ENCODE results near the gene OLA1.
A peak's percentile ranks its signal among the peaks of the same experiment; 100 is the strongest.

Gene OLA1

DNA sequence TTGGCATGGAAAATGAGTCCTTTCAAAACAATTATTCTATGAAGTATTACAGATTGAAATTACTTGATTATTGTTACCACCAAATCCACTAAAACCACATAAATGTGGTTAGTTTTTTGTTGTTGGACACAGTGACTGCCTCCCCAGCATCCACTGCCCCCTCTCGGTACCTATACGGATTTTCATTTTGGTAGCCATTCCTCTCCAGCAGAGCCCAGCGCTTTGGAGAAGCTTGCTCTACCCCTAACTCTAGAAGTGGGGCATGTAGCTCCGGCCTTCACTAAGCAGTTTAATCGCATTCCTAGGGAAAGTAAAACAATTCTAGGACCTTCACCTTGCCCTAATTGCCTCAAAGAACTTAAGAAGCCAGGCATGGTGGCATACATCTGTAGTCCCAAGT lies 24.2 kb downstream of the OLA1 start:
- DNase-seq, result no peak

DNA sequence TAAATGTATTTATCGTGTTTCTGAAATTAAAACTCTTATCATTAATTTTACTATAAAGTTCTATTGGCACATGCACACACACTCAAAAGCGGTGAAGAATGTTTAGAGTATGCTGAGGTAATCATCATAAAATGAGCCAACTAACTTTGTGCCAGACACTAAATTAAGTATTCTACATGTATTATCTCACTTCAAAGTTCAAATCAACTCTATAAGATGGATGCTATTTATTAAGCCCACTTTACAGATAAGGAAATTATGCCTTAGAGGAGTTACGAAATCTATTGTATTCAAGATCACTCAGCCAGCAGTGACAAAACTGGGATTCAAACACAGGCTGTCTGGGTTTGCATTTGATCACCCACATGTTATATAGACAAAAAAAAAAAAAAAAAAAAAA lies 24.9 kb downstream of the OLA1 start:
- DNase-seq, result no peak

DNA sequence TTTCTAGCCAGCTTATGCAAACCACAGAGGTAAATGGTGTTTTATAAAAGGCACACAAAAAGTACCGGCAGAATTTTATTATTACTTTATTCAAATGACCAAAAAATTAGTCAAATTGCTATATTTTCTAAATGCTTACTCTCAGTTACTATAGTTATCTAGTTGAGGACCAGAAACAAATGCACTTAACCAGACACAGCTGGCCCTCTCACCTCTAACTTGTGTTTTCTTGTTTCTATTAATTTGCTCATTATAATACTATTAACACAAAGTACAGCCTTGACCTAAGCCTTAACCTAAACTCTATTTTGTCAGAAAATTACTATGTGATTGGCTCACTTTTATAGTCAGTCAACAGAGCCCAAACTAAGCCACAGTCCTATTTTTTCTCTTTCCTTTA lies 26.2 kb downstream of the OLA1 start:
- DNase-seq, result no peak

DNA sequence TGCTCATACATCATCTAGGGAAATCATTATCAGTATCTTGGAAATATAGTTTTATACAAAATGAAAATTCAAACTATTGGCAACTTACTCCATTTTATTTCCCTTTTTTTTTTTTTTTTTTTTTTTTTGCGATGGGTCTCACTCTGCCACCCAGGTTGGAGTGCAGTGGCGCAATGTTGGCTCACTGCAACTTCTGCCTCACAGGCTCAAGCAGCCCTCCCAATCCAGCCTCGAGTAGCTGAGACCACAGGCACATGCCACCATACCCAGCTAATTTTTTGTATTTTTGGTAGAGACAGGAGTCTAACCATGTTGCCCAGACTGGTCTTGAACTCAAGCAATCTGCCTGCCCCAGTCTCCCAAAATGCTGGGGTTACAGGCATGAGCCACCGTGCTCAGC lies 29.0 kb downstream of the OLA1 start:
- no peak for DNase-seq

DNA sequence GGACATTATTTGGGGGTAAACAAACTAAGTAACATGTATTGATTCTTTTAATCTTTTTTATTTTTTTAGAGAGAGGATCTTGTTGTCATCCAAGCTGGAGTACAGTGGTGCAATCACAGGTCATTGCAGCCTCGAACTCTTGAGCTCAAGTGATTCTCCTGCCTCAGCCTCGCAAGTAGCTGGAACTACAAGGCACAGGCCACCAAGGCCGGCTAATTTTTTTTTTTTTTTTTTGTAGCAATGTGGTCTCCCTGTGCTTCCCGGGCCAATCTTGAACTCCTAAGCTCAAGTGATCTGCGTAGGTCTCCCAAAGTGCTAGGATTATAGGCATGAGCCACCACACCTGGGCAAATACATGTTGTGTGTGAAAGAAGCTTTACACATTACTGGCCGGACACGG lies 29.6 kb downstream of the OLA1 start:
- DNase-seq, result no peak

DNA sequence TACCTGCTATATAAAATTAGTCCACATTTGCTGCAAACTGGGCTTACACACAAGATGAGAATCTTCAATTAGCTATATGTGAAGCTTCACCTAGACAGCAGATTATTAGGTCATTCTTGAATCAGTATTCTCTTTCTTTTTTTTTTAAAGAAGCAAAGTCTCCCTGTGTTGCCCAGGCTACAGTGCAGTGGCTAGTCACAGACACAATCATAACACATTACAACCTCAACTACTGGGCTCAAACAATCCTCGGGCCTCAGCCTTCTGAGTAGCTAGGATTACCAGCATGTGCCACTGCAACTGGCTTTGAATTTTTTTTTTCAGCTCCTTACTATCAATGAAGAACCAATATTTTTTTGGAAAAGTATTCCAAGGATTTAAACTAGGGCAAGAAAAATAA lies 30.5 kb downstream of the OLA1 start:
- no peak for DNase-seq

DNA sequence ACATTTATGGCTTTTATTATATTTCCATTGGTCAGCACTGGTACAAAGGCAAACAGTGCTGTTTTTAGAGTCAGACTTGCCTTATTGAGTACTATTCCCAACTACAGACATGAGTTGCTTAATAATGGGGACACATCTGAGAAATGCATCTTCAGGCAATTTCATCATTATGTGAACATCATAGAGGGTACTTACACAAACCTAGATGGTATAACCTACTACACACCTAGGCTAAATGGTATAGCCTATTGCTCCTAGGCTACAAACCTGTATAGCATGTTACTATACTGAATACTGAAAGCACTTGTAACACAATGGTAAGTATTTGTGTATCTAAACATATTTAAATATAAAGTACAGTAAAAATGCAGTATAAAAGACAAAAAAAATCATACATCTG lies 36.4 kb downstream of the OLA1 start:
- no peak for DNase-seq

DNA sequence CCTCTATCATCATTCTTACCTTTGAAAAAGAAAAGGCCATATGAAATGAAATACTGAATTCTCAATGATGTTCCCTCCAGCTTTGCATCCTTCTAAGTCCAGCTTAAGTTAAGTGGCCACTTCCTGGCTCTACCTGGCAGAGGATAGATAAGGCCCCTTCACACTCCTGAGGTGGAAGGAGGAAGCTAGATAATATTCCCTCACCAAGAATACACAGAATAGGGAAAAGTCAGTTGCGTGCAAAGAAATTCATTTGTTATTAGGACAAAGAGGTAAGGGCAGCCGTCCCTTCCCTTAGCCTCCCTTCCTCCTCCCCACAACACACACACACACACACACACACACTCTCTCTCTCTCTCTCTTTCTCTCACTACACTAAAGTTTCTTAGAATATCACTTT lies 37.5 kb downstream of the OLA1 start:
- no peak for DNase-seq

DNA sequence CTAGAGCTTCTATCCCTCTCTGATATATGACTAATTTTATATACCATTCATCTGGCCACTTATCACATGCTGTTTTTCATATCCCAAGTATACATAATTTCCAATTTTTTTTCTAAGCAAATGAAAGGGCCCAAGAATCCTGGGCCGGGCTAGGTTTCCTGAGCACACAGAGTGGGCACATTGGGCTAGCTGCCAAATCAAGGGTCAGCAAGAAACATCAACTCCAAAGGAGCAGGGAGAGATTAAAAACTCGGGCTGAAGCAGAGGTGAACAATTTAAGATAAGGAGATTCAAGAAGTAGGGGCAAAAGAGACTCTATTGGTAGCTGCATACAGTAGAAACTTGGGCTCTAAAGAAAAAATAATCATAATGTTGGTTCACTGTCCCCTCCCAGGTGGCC lies 39.0 kb downstream of the OLA1 start:
- DNase-seq, result no peak

DNA sequence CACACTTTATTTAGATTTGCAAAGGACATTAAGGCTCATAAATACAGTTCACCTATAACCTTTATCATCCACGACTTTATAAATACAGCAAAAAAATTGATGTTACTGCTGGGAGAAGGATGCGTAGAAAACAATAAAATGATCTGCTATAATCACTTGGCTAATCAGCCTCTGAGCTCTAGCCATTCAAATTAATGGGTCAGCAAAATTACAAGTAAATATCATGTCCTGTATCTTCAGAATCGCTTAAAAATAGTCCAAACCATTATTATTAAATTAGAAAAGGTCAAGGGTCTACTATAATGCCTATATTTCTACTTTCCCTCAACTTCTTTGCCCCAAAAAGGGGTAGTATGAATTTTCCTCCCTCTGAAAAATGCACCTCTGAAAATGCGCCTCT lies 40.3 kb downstream of the OLA1 start:
- no peak for DNase-seq

DNA sequence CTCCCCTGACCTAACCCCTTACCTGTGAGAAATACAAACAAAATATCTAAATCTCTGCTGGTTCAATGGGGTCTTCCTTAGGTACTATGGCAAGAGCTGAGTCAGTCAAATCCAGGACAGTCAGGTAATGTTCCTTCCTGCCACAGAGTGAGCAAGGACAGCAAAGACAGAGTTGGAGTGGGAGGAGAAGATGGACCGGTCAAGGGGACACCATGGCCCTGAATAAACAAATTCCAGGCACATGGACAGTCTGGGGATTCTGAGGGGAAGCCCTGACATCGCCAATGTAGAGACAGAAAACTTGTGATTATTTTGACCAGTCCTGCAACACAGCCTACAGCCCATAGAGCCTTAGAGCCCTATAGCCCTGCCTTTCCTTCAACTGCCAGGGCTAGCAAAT lies 42.8 kb downstream of the OLA1 start:
- DNase-seq, result no peak

DNA sequence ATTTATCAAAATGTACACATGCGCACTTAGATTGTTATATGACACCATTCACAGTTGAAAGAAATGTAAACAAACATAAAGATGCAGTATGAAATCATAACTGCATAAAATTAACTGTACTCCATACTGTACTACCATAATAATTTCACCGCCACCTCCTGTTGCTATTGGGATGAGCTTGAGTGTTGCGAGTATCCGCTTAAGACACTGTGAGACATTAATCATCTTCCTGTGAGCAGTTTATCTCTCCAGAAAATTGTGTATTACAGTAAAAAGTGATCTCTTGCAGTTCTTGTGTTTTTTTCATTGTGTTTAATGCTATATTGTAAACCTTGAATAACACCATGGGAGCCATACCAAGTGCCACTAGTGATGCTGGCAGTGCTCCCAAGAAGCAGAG lies 46.1 kb downstream of the OLA1 start:
- no peak for DNase-seq

DNA sequence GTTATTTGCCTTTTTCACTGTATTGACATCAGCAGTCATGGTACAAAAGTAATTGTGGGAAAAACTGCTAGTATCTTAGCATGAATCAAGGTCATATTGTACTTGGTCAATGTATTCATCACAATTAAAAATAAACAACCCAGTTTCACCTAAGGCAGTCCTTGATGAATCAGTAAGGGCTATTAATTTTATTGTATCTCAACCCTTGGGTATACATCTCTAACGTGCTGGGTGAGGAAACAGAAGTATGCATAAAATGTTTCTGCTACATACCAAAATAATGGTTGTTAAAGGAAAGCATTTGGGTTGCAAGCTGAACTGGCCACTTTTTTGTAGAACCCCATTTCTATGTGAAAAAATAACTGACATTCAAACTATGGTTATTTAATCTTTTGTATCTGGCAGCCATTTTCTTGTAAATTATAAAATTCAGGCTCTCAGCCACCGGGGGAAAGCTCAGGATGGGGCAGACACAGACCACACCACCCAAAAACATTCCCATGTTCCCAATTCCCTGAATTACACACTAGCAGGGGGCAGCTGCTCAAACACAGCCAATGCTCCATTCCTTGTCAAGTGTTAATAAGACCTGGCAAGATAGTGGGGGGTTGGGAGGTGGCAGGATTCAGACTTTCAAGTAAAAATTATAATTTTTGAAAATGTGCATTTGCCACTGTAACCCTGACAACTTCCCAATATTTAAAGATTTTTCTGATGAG lies 49.3 kb downstream of the OLA1 start:
- peak; percentile 42 for DNase-seq

DNA sequence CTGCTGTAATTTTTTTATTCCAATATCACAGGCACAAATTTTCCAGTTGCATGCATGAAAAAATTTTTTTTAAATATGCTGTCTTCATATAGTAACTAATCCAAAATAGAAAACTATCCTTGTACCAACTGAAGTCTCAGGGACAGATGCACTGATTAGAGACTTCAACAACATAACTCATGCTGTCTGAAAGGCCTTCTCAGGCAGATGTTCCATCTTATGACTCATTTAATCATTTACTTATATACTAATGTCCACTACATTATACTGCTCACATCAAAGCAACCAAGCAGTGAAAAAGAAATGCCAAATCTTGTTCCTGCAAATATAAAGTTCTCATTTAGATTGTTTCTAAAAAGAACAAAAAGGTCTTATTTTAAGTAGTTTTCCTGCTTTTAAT lies 53.1 kb downstream of the OLA1 start:
- DNase-seq, result peak; percentile 9

DNA sequence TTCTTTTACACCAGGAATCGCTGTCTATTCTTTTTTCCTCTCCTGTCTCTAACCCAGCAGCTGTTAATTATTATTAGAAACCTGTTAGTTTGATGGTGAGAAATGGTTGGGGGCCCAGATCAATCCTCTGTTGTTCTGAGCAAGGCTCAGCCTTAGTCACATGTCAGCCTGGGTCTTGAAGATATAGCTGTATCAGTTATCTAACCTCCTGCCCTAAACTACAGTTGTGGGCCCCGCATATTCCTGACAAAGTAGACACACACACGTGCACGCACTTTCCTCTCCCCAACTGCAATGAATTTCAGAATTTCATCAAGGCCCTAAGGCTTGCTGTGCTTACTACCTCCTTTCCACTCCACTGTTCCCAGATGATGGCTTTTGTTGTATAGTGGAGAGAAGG lies 54.6 kb downstream of the OLA1 start:
- no peak for DNase-seq

DNA sequence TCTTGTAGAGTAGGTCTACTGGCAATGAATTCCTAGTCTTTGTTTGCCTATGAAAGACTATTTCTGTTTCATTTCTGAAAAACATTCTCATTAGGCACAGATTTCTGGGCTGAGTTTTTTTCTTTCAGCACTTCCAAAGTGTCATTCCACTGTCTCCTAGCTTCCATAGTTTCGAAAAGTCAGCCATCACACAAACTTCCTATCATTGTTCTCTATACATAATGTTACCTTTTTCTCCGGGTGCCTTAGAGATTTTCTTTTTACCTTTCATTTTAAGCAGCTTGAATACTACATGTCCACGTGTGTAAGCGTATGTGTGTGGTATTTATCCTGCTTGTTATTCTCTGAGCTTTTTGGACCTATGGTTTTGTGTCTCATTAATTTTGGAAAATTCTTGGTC lies 55.7 kb downstream of the OLA1 start:
- DNase-seq, result no peak

DNA sequence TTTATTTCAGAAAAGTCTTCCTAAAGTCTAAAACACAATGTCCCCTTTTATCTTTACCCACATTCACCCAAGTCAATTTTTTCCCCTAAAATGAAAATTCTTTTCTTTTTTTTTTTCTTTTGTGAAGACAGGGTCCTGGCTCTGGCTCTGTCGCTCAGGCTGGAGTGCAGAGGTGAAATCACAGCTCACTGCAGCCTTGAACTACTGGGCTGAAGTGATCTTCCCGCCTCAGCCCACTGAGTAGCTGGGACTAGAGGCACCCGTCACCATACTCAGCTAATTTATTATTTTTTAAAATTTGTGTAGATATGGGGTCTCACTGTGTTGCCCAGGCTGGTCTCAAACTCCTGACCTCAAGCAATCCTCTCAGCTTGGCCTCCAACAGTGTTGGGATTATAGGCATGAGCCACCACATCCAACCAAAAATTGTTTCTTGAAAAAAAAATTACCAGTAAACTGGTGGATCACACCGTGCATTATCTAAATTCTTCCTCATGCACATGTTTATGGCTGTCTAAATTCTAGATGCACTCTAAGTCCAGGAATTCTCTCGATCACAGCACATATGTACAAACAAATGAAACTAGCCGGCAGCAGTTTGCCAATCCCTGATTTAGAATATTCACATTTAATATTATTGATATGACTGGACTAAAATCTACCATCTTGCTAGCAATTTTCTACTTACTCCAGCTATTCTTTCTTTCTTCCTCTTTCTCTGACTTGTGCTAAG lies 56.8 kb downstream of the OLA1 start:
- no peak for DNase-seq

DNA sequence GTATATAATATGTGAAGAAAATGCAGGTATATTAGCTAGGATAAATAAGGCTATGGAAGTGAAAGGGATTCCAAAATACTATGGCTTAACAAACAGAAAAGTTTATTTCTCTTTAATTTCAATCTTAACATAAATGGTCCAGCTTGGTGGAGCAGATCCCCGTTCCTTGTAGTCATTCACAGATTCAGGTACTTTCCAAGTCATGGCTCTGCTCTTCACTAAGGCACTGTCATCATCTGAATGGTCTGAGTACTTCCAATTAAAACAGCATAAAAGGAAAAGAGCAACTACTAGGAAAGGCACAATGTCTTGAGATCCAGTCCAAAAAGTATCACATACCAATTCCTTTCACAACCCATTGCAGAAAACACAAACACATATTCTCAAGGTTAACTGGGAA lies 63.4 kb downstream of the OLA1 start:
- DNase-seq, result no peak

DNA sequence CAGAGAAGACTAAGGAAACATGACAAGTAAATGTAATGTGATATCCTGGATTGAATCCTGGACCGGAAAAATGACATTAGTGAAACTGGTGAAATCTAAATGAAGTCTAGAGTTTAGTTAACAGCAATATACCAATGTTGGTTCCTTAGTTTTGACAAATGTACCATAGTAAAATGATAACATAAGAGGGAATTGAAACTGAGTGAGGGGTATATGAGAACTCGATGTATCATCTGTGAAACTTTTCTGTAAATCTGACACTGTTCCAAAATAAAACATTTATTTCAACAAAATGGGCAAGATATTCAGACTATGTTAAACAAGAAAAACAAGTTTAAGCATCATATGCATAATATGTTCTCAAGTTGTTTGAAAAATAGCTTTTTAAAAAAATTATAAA lies 63.8 kb downstream of the OLA1 start:
- DNase-seq, result no peak

DNA sequence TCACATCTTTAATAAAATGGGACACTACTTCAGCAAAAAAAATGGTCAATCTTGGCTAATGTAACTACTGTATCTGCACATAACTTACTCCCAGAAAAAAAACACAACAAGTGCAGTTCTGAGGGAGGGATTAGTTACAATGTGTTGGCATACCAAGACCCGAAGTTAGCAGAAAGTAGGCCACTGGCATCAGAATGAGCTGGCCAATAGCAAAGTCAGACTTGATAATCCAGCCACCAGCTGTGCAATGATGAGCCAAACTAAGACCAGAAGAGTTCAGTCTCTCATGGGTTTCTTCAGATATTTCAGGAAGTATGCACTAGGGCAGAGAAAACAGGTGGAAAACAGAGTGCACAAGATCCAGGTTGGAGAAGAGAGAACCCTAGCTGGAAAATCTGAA lies 65.3 kb downstream of the OLA1 start:
- DNase-seq, result no peak

DNA sequence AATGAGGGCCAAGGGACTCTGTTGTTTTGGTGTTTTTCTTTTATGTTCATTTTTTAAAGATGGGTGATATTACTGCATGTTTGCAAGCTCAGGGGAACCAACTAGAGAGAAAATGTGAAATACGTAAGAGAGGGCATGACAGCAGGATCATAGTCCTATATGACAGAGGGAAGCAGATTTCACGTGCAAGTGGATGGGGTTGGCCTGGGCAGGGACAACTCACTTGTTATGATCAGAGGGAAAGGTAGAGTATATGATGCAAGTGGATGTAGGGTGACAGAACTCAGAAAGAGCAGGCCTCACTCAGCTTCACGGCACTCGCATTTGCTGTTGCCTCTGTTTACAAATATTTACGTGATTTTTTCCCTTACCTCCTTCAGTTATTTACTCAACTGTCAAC lies 67.0 kb downstream of the OLA1 start:
- no peak for DNase-seq

DNA sequence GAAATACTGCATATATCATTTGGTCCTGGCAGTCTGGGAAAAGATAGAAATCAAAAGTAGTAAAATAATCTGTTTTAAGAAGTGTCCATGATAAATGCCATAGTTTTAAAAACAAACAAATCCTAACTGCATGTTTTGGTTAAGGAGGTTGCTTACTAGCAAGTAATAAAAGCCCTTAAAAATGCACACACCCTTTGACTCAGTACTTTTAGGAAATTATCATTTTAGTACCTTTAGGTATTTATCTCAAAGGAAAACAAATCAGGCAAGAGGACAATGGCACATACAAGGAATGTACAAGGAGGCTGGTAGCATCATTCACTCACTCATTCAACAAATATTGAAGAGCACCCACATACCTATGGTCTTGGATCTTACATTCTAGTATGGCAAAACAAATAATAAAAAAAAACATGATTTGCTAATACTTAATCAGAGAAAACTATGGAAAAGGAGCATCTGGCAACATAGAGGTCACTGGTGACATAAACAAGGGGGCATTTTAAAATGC lies 67.6 kb downstream of the OLA1 start:
- no peak for DNase-seq

DNA sequence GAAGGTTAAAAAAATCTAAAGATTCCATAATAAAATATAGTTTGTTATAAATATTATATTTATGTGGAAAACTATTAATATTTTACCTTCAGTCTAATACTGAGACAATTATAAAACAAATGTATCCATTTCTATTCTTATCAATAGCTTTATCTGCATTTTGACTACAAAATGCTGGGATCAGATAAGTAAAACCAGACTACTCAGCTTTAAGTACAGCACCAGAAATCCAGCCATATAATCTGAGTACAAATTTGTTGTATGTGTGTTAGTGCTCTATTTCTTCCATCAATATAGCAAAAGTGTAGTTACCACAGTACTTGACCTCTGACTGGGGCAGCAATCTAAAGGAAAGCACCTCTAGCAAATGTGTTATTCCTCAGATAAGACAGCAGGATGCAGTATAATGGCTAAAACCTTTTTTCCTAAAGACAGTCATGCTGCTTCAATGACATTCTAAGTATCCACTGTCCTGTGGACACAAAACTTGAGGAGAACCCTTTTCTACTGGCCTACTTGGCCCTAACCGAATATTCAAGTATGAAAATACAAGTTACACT lies 68.1 kb downstream of the OLA1 start:
- peak; percentile 9 for DNase-seq

DNA sequence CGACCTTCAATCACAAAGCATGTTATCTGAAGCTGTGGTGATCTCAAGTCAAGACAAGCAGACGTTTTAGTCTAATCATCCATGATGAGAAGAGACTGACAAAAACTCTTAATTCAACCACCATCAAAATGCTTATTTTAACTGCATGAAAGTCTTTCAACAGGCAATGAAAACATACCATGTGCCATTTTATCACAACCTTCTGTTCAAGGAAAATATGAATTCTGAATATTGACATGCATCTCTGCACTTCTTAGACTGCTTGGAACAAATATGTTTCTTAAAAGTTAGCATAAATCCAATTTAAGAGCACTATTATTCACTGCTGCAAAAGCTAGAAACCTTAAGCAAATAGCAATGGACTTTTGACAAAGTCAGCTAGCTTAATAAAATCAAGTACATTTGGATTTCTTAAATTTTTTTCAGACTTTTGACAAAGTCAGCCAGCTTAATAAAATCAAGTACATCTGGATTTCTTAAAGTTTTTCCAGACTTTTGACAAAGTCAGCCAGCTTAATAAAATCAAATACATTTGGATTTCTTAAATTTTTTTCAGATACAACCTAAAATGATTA lies 70.9 kb downstream of the OLA1 start:
- DNase-seq, result no peak
